Nephron progenitor cell (in vitro differentiated cells): ENCODE measurements around the gene PLA2G15.

Experiments used
- DNase-seq: peaks from one replicate; pipeline ENCODE4 v3.0.0; 2021
- H3K27ac Mint-ChIP-seq: 2 replicates; pipeline ENCODE4 v1.8.0; 2021; ENCODE audit warnings: mild to moderate bottlenecking, moderate library complexity, mixed read lengths
- H3K27me3 Mint-ChIP-seq: 2 replicates; pipeline ENCODE4 v1.8.0; 2021; ENCODE audit warnings: mild to moderate bottlenecking, low read depth, mixed read lengths; ENCODE audit not compliant: poor library complexity
- H3K36me3 Mint-ChIP-seq: 2 replicates; pipeline ENCODE4 v1.8.0; 2021; ENCODE audit warnings: low read depth, mixed read lengths
- H3K4me1 Mint-ChIP-seq: 2 replicates; pipeline ENCODE4 v1.8.0; 2021; ENCODE audit warnings: mixed read lengths
- H3K4me3 Mint-ChIP-seq: 2 replicates; pipeline ENCODE4 v1.8.0; 2021; ENCODE audit warnings: mild to moderate bottlenecking, moderate library complexity, mixed read lengths
- H3K9me3 Mint-ChIP-seq: 2 replicates; pipeline ENCODE4 v1.8.0; 2021; ENCODE audit warnings: mild to moderate bottlenecking, moderate library complexity, mixed read lengths
- CTCF ChIP-seq: fragments of 200-600 bp; sonication (generic); IDR thresholded peaks from 2 replicates; pipeline ENCODE4 v1.5.0; 2021; ENCODE audit warnings: antibody characterized with exemption

The PLA2G15 gene

GRCh38 chr16:68236826-68237242, 8.3 kb upstream of the PLA2G15 start:
- no peak for TF ChIP-seq CTCF
- Mint-ChIP-seq H3K27me3 (peaks cover 61% of the 10 kb centered on the region), H3K9me3 (peaks cover 4% of the 10 kb centered on the region), H3K36me3 (no peaks in the 10 kb centered on the region), H3K4me1 (peaks cover 35% of the 10 kb centered on the region), H3K27ac (no peak overlapping the region), H3K4me3 (peak overlapping the region; percentile 81)
- peak; percentile 30 for DNase-seq

- Mint-ChIP-seq H3K9me3 (peaks cover 4% of the 10 kb centered on the region), H3K36me3 (no peaks in the 10 kb centered on the region), H3K27ac (peak overlapping the region; percentile 31), H3K4me1 (peaks cover 34% of the 10 kb centered on the region), H3K27me3 (peaks cover 61% of the 10 kb centered on the region), H3K4me3 (peak overlapping the region; percentile 81)
- DNase-seq = peak; percentile 98
- no peak for TF ChIP-seq CTCF
Measured at GRCh38 chr16:68237243-68238028, 7.7 kb upstream of the PLA2G15 start.

- Mint-ChIP-seq H3K27me3 (peaks cover 56% of the 10 kb centered on the region), H3K4me1 (peaks cover 30% of the 10 kb centered on the region), H3K4me3 (peak overlapping the region; percentile 81), H3K36me3 (no peaks in the 10 kb centered on the region), H3K9me3 (peaks cover 4% of the 10 kb centered on the region), H3K27ac (peak overlapping the region; percentile 31)
- no peak for DNase-seq
- no peak for TF ChIP-seq CTCF
Measured at GRCh38 chr16:68238029-68238345, 7.2 kb upstream of the PLA2G15 start.

GRCh38 chr16:68242085-68242484, 3.1 kb upstream of the PLA2G15 start:
- no peak for TF ChIP-seq CTCF
- Mint-ChIP-seq H3K4me3 (no peak overlapping the region), H3K27me3 (peaks cover 35% of the 10 kb centered on the region), H3K27ac (no peak overlapping the region), H3K36me3 (no peaks in the 10 kb centered on the region), H3K9me3 (peaks cover 4% of the 10 kb centered on the region), H3K4me1 (peaks cover 22% of the 10 kb centered on the region)
- DNase-seq = no peak

GRCh38 chr16:68242926-68243858, 2.0 kb upstream of the PLA2G15 start:
- no peak for TF ChIP-seq CTCF
- Mint-ChIP-seq H3K27me3 (peaks cover 29% of the 10 kb centered on the region), H3K4me1 (peaks cover 26% of the 10 kb centered on the region), H3K9me3 (peaks cover 4% of the 10 kb centered on the region), H3K36me3 (no peaks in the 10 kb centered on the region), H3K4me3 (peak overlapping the region; percentile 98), H3K27ac (no peak overlapping the region)
- no peak for DNase-seq
